HL-60/S4 treated with phorbol 12-myristate 13-acetate at 8.2 ng/mL for 4 days and 3 days (cell line): ENCODE results near the gene STAC.
"Not testable (repeated sequence)": the region's sequence is repeated elsewhere in the genome, so short reads cannot be mapped to it uniquely, and the experiment has no call there.

ENCODE experiments used
- in situ Hi-C: fragments of 300-500 bp; cut with MboI; formaldehyde crosslinking; loops from 2 replicates; pipeline ENCODE4 v1.15.0; 2022; ENCODE audit warnings: low sequenced_read_pairs

The STAC gene

GRCh38 chr3:36476286-36476942 lies 96.1 kb downstream of the STAC start:
- in situ Hi-C loops, result no loop called here

- in situ Hi-C loops, result no loop called here
Measured at GRCh38 chr3:36477655-36478054, 97.4 kb downstream of the STAC start.

- in situ Hi-C loops, result no loop called here
Measured at GRCh38 chr3:36480911-36481648, 100.8 kb downstream of the STAC start.

DNA sequence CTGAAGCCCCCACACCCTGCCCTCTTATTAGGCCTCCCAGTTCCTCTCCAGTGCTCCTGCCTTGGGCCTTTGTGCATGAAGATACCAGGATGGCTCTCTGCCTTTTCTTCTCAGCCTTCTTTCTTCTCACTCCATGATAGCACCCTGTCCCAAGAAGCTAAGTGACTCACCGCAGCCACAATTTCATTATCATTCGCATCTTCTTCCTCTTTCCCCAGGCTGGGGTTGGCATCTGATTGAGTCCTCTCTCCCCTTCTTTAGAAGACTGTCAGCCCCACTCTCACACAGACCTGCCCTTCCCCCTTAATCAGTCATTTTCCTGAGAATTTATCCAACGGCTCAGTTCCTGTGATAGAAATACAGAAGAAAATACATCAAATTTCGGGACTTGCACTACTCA lies 102.0 kb downstream of the STAC start:
- in situ Hi-C loops, result no loop called here

GRCh38 chr3:36482880-36483279 lies 102.6 kb downstream of the STAC start:
- in situ Hi-C loops, result no loop called here

DNA sequence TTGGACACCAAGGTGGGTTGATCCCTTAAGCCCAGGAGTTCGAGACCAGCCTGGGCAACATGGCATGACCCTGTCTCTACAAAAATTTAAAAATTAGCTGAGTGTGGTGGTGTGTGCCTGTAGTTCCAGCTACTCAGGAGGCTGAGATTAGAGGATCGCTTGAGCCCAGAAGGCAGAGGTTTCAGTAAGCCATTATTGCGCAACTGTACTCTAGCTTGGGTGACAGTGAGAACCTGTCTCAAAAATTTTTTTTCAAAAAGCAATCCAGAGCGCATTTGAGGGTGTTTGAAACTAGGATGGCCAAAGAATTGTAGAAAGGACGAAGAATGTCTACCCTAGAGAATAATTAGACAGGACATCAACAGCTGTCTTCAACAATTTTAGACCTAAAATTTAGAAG lies 103.4 kb downstream of the STAC start:
- in situ Hi-C loops, result no loop called here

DNA sequence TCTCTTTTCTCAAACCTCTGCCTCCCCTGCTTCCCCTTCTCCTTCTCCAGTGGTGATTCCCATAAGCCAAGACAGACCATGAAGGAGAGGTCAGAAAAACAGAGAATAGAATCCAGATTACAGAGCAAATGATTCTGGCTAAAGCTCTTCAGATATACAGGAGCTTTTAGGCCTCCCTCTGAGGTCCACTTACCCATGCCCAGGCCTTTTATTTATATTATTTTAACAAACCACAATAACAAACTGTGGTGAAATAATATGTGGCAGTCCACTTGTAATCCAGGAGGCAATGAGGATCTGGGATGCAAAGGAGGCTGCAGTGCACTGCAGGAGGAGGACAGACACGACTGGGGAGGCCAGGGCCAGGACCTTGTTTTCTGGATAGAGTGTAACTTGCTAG lies 104.1 kb downstream of the STAC start:
- in situ Hi-C loops, result no loop called here

DNA sequence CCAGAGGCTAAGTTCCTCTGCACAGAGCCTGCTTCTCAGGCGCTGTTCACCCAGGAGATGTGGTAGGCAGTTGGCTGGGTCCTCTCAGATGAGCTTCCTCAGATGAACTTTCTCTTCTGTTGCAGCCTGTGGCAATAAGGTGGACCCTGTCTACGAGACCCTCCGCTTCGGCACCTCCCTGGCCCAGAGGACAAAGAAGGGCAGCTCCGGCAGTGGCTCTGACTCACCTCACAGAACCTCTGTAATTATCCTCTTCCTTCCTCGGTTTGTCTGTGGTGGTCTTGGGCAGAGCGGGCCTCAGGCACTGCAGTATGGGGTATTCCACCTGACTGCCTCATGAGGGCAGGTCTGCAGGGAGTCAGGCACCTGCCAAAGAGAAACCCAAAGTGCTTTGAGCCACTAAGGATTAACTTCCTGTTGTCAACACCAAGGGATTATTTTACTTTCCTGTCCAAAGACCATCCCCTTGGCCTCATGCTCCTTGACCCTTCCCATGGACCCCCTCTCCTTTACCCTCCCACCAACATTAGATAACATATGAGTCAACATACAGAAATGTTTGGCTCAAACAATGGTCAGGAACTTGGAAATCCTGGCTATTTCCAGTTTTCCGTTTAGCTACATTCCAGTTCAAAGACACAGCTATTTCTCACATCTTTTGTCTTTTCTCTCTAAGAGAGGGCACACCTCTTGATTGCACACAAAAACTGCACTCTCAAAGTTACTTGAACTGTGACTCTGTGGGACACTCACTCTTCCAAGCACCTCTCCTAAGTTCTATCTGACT lies 105.9 kb downstream of the STAC start:
- in situ Hi-C loops, result no loop called here

DNA sequence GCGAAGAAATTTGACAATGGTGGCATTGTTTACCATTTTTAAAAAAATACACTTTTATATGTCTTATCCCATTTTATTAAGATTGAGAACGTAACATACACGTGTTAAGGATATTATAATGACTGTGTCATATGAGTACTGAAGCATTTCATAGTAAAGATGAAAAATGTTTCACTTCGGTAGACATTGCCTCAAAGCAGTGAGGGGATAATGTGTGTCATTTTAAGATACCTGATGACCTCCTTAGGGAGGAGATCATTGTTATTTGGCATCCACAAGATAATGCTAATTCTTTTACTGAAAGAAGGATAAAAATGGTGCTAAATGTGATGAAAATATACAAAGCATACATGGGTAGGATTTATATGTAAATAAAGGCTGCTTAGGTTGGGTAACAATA lies 107.3 kb downstream of the STAC start:
- in situ Hi-C loops, result no loop called here

GRCh38 chr3:36488077-36488789 lies 107.9 kb downstream of the STAC start:
- in situ Hi-C loops, result no loop called here

DNA sequence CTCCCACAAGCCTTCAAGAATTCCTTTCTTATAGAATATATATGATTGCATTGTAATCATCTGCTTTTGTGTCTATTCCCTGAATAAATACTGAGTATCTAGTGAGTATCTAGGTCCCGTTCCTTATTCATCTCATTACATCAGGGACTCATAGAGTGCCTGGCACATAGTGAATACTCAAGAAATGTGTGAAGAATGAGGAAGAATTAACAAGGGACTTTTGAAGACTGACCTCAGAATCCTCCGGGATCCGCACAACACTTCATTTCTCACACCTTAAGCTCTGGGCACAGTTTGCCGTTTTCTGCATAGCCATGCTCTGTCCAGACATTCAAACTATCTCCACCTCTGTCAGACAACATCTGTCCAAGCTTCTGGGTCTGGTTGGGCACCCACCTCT lies 108.8 kb downstream of the STAC start:
- in situ Hi-C loops, result no loop called here

DNA sequence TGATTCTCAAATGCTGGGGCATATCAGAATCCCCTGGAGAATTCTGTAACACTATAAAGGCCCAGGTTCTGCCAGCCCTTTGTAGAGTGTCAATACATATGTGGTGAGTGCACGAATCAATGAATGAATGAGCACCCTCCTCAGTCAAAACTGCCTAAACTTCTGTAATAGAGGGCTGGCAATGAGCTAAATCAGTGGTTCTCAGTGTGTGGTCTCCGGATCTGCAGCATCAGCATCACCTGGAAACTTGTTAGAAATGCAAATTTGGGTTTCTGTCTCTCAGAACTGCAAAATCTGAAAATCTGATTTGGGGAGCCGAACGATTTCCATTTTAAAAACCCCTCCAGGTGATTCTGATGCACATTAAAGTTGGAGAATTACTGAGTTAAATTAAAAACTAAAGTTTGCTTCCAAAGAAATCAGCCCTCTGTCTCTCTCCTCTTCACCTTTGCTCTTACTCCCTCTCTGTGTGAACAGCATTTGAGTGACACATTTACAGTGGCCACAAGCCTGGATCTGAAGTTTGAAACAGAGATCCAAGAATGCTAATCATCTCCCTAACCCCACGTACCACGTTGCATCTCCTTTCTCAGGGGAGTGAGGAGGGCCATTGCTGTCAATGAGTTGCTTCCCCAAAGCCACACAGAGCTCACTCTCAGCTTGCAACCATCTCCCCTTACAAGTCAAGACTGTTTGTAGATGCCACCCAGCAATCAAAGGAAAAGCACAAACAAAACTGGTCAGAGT lies 109.5 kb downstream of the STAC start:
- in situ Hi-C loops, result no loop called here

DNA sequence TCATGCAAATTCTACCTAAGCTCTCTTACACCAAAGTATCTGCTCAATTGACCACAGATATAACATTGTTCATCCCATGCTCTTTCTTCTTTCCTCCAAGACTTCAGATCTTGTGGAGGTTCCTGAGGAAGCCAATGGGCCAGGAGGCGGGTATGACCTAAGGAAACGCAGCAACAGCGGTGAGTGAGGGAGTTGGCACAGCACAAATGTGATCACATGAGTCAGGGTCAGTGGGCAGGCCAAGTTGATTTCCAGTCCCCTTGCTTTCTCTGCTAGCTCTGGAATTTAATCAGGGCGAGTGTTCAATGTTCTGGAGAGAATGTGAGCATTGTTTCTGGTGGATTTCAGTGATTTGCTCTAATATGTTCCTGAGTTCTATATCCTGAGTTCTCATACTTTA lies 112.7 kb downstream of the STAC start:
- in situ Hi-C loops, result no loop called here

GRCh38 chr3:36494461-36495109 lies 114.3 kb downstream of the STAC start:
- in situ Hi-C loops, result no loop called here

DNA sequence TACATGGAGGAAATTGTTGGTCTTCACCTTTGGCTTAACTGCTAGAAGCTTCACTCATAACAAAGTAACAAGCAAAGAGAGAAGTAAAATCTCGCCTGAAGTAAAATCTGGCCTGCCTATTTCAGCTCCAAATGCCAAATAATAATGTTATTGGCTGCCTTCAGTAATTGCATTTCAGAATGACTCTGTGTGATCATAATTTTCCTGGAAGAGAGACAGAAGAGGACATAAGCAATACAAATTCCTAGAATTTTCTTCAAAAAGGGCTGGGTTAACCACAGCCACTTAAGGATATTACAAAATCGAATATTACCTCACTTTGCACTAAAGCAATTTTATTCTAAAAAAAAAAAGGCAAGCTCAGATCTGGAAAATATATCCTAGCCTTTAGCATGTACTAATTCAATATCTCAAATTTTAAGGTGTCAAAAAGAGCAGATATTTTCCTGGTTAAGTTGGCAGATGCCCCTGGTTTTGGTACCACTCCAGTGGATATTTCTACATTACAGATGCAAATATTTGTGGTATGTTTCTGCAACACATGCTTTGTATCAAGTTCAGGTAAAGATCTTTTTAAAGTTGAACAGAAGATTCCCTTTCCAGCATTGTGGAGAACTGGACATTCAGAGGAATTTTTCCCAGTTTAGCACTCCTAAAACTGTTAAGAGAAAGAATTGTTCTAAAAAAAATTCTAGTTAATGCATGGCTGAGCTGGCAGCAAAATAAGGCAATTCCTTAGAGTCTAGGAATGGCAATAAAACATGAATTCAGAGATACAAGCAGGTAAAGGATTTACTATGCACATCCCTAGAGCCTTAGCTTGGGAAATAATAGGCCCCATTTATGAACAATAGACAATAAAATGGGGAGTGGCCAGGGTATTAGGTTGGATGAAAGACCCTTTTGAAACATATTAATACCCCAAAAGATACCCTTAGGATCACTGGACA lies 116.7 kb downstream of the STAC start:
- in situ Hi-C loops, result no loop called here

- in situ Hi-C loops, result not testable (repeated sequence)
Measured at GRCh38 chr3:36500053-36500452, 119.7 kb downstream of the STAC start.

GRCh38 chr3:36501616-36502015 lies 121.3 kb downstream of the STAC start:
- in situ Hi-C loops, result no loop called here

DNA sequence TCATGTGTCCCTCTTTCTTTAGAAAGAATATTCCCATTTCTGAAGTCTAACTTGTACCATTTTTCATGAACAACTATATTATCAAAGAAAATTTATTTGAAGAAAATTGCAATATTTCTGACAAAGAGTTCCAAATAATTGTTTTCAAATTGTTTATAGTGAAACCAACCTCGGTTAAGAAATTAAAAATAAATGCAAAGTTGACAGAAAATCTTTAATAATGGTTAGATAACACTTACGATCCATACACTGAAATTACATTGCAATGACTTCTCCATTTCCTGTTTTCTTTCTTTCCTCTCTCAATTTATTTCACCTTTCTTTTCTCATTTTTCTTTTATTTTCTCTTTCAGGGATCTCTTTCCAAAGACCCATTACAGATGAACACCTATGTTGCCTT lies 125.1 kb downstream of the STAC start:
- in situ Hi-C loops, result no loop called here
